Measurements from ENCODE around the gene RAB22A. TPM values are rescaled to one million over a fixed set of nuclear protein-coding genes. Genes with fewer than 3 reads are reported as not detected.
A peak's percentile ranks its signal among the peaks of the same experiment; 100 is the strongest.

RAB22A gene
- total and polyA plus RNA-seq, 2 donors (not counting 1 experiment from before 2014, with no cell fraction given): 13.7 to 20.6 TPM

GRCh38 chr20:58330687-58331086, 21.2 kb downstream of the RAB22A start:
- Histone ChIP-seq H3K4me2 (ENCODE audit: extremely low read depth, insufficient read depth, low read length) (no peak overlapping the region), H3K9ac (ENCODE audit: insufficient read depth, low read length) (no peak overlapping the region), H3K4me3 (replicated peaks in 1 of 4; ENCODE audit: control extremely low read depth in 1 of 4, insufficient read depth in 1 of 4, low read depth in 3 of 4, low read length in 4 of 4) (no peak overlapping the region), H3K4me1 (ENCODE audit: control insufficient read depth, extremely low read depth, insufficient read depth, low read length) (peaks cover 3% of the 10 kb centered on the region), H3K36me3 (ENCODE audit: control insufficient read depth, insufficient read depth, low read length) (no peaks in the 10 kb centered on the region), H3K79me2 (ENCODE audit: control insufficient read depth, insufficient read depth, low read length) (peaks cover 57% of the 10 kb centered on the region), H3K27me3 (ENCODE audit: control insufficient read depth, insufficient read depth, low read length) (no peaks in the 10 kb centered on the region), H2AFZ (ENCODE audit: low read length) (no peak overlapping the region), H3K9me3 (ENCODE audit: control insufficient read depth, insufficient read depth, low read depth, low read length) (no peaks in the 10 kb centered on the region), H4K20me1 (ENCODE audit: control insufficient read depth, extremely low read depth, insufficient read depth, low read length) (no peaks in the 10 kb centered on the region), H3K27ac (ENCODE audit: insufficient read depth, low read length) (no peak overlapping the region)
- TF ChIP-seq CTCF (conservative IDR thresholded peaks at IDR 0.05 in 1 of 2, IDR thresholded peaks at IDR 0.05 in 1 of 2; ENCODE audit: low read depth in 1 of 2, low read length in 2 of 2): no peak
- peak in 1 of 2 donors; percentile 65 for DNase-seq (ENCODE audit: low read depth in 2 of 2)

DNA sequence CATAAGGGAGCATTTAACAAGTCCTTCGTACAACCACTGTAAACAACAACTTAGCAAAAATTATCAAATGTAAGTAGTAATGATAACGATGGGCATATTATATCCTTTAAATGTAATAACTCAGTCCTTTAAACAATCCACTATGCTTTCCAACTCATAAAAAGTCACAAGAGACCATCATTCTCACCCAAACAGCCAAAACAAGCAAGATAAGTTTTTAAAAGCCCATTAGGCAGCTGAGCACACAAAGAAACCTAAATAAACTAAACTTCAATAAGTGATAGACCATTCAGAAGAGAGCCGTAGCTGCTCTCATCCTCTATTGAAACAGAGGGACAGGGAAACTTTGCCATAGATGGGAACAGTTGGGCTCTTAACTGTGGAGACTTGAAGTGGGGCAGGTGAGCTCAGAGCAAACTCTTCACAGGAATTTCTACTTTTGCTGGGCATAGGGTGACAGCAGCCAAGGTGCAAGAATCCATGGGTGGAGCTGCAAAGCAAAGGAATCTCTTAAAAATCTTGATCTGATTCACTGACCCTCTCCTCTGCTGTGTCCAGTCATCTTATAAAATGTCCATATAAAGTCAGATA, 22.5 kb downstream of the RAB22A start:
- Histone ChIP-seq H3K4me1 (ENCODE audit: control insufficient read depth, extremely low read depth, insufficient read depth, low read length) (peaks cover 3% of the 10 kb centered on the region), H3K9me3 (ENCODE audit: control insufficient read depth, insufficient read depth, low read depth, low read length) (no peaks in the 10 kb centered on the region), H3K79me2 (ENCODE audit: control insufficient read depth, insufficient read depth, low read length) (peaks cover 54% of the 10 kb centered on the region), H3K36me3 (ENCODE audit: control insufficient read depth, insufficient read depth, low read length) (no peaks in the 10 kb centered on the region), H2AFZ (ENCODE audit: low read length) (no peak overlapping the region), H4K20me1 (ENCODE audit: control insufficient read depth, extremely low read depth, insufficient read depth, low read length) (no peaks in the 10 kb centered on the region), H3K4me2 (ENCODE audit: extremely low read depth, insufficient read depth, low read length) (no peak overlapping the region), H3K27ac (ENCODE audit: insufficient read depth, low read length) (no peak overlapping the region), H3K9ac (ENCODE audit: insufficient read depth, low read length) (no peak overlapping the region), H3K4me3 (replicated peaks in 1 of 4; ENCODE audit: control extremely low read depth in 1 of 4, insufficient read depth in 1 of 4, low read depth in 3 of 4, low read length in 4 of 4) (no peak overlapping the region), H3K27me3 (ENCODE audit: control insufficient read depth, insufficient read depth, low read length) (no peaks in the 10 kb centered on the region)
- DNase-seq (ENCODE audit: low read depth in 2 of 2): no peak
- TF ChIP-seq EZH2 (IDR thresholded peaks at IDR 0.05; ENCODE audit: low read length, missing control alignments) (no peak), CTCF (conservative IDR thresholded peaks at IDR 0.05 in 1 of 2, IDR thresholded peaks at IDR 0.05 in 1 of 2; ENCODE audit: low read depth in 1 of 2, low read length in 2 of 2) (no peak)

GRCh38 chr20:58339741-58340140, 30.2 kb downstream of the RAB22A start:
- Histone ChIP-seq H3K27me3 (ENCODE audit: control insufficient read depth, insufficient read depth, low read length) (no peaks in the 10 kb centered on the region), H3K4me3 (replicated peaks in 1 of 4; ENCODE audit: control extremely low read depth in 1 of 4, insufficient read depth in 1 of 4, low read depth in 3 of 4, low read length in 4 of 4) (no peak overlapping the region), H3K79me2 (ENCODE audit: control insufficient read depth, insufficient read depth, low read length) (peaks cover 53% of the 10 kb centered on the region), H4K20me1 (ENCODE audit: control insufficient read depth, extremely low read depth, insufficient read depth, low read length) (no peaks in the 10 kb centered on the region), H3K4me2 (ENCODE audit: extremely low read depth, insufficient read depth, low read length) (no peak overlapping the region), H3K36me3 (ENCODE audit: control insufficient read depth, insufficient read depth, low read length) (no peaks in the 10 kb centered on the region), H3K4me1 (ENCODE audit: control insufficient read depth, extremely low read depth, insufficient read depth, low read length) (peaks cover 19% of the 10 kb centered on the region), H3K9ac (ENCODE audit: insufficient read depth, low read length) (no peak overlapping the region), H3K27ac (ENCODE audit: insufficient read depth, low read length) (no peak overlapping the region), H3K9me3 (ENCODE audit: control insufficient read depth, insufficient read depth, low read depth, low read length) (no peaks in the 10 kb centered on the region), H2AFZ (ENCODE audit: low read length) (no peak overlapping the region)
- no peak for DNase-seq (ENCODE audit: low read depth in 2 of 2)
- TF ChIP-seq EZH2 (IDR thresholded peaks at IDR 0.05; ENCODE audit: low read length, missing control alignments) (no peak), CTCF (conservative IDR thresholded peaks at IDR 0.05 in 1 of 2, IDR thresholded peaks at IDR 0.05 in 1 of 2; ENCODE audit: low read depth in 1 of 2, low read length in 2 of 2) (no peak)
